ENCODE data around the gene APRT. TPM values are rescaled to one million over a fixed set of nuclear protein-coding genes. Genes with fewer than 3 reads are reported as not detected.
"Not testable (repeated sequence)": the region's sequence is repeated elsewhere in the genome, so short reads cannot be mapped to it uniquely, and the experiment has no call there.

Gene APRT
- polyA plus RNA-seq, 3 donors = 162 to 256 (median 227) TPM

GRCh38 chr16:88782454-88783390 lies 29.0 kb downstream of the APRT start:
- H3K27ac ChIP-seq (ENCODE audit: low read depth, low read length) = no peak overlapping the region
- WGBS, 3 donors = 44 to 73% (median 52%) methylated on average over 16 of the region's 16 CpGs

- WGBS, 3 donors = 48 to 84% (median 51%) methylated on average over 25 to 28 of the region's 28 CpGs
- H3K27ac ChIP-seq (ENCODE audit: low read depth, low read length) = no peak overlapping the region
Measured at GRCh38 chr16:88781140-88782077, 30.3 kb downstream of the APRT start.

GRCh38 chr16:88780142-88781062 lies 31.3 kb downstream of the APRT start:
- WGBS, 3 donors = 66 to 79% (median 72%) methylated on average over 12 to 13 of the region's 13 CpGs
- no peak overlapping the region for H3K27ac ChIP-seq (ENCODE audit: low read depth, low read length)

GRCh38 chr16:88779406-88780141 lies 32.2 kb downstream of the APRT start:
- WGBS, 3 donors = 44 to 54% (median 46%) methylated on average over 34 of the region's 34 CpGs
- no peak overlapping the region for H3K27ac ChIP-seq (ENCODE audit: low read depth, low read length)

GRCh38 chr16:88778541-88779065 lies 33.1 kb downstream of the APRT start:
- no peak overlapping the region for H3K27ac ChIP-seq (ENCODE audit: low read depth, low read length)
- 78 to 88% (median 80%) methylated on average over 30 of the region's 30 CpGs for WGBS, 3 donors

GRCh38 chr16:88778271-88778525 lies 33.5 kb downstream of the APRT start:
- WGBS, 3 donors = 58 to 75% (median 66%) methylated on average over 7 of the region's 7 CpGs
- no peak overlapping the region for H3K27ac ChIP-seq (ENCODE audit: low read depth, low read length)

- WGBS, 3 donors = 73 to 80% (median 76%) methylated on average over 34 of the region's 34 CpGs
- no peak overlapping the region for H3K27ac ChIP-seq (ENCODE audit: low read depth, low read length)
Measured at GRCh38 chr16:88777471-88778270, 34.1 kb downstream of the APRT start.

GRCh38 chr16:88775825-88776224 lies 35.9 kb downstream of the APRT start:
- WGBS, 3 donors = 90 to 92% (median 92%) methylated on average over 18 of the region's 18 CpGs
- H3K27ac ChIP-seq (ENCODE audit: low read depth, low read length) = no peak overlapping the region

- 92 to 93% (median 93%) methylated on average over 32 of the region's 32 CpGs for WGBS, 3 donors
- H3K27ac ChIP-seq (ENCODE audit: low read depth, low read length) = no peak overlapping the region
Measured at GRCh38 chr16:88774544-88775393, 37.0 kb downstream of the APRT start.

GRCh38 chr16:88773812-88774291 lies 37.9 kb downstream of the APRT start:
- WGBS, 3 donors = 48 to 61% (median 54%) methylated on average over 6 to 12 of the region's 12 CpGs

GRCh38 chr16:88772871-88773811 lies 38.6 kb downstream of the APRT start:
- 28 to 52% (median 41%) methylated on average over 17 to 29 of the region's 29 CpGs for WGBS, 3 donors
- H3K27ac ChIP-seq (ENCODE audit: low read depth, low read length) = no peak overlapping the region

More at GRCh38 chr16:88773812-88774291, 37.9 kb downstream of the APRT start:
- H3K27ac ChIP-seq (ENCODE audit: low read depth, low read length) = no peak overlapping the region

- WGBS, 3 donors = 82 to 96% (median 93%) methylated on average over 11 to 16 of the region's 23 CpGs
- H3K27ac ChIP-seq (ENCODE audit: low read depth, low read length) = not testable (repeated sequence)
Measured at GRCh38 chr16:88771781-88772180, 39.9 kb downstream of the APRT start.

GRCh38 chr16:88771294-88771772 lies 40.4 kb downstream of the APRT start:
- H3K27ac ChIP-seq (ENCODE audit: low read depth, low read length) = no peak overlapping the region
- WGBS, 3 donors = 72 to 88% (median 77%) methylated on average over 17 to 19 of the region's 19 CpGs

GRCh38 chr16:88770461-88771293 lies 41.1 kb downstream of the APRT start:
- 26 to 38% (median 30%) methylated on average over 40 to 41 of the region's 41 CpGs for WGBS, 3 donors
- H3K27ac ChIP-seq (ENCODE audit: low read depth, low read length) = no peak overlapping the region
